HG03439 (cell line): Measurements from ENCODE around the gene MOV10.
"Not testable (repeated sequence)": the region's sequence is repeated elsewhere in the genome, so short reads cannot be mapped to it uniquely, and the experiment has no call there.

Experiments
- ATAC-seq: cut with Tn5 transposase; IDR thresholded peaks from one replicate; pipeline ENCODE4 v1.9.1; 2021; ENCODE audit warnings: mild to moderate bottlenecking, moderate library complexity; ENCODE audit not compliant: unreplicated experiment

MOV10 gene

DNA sequence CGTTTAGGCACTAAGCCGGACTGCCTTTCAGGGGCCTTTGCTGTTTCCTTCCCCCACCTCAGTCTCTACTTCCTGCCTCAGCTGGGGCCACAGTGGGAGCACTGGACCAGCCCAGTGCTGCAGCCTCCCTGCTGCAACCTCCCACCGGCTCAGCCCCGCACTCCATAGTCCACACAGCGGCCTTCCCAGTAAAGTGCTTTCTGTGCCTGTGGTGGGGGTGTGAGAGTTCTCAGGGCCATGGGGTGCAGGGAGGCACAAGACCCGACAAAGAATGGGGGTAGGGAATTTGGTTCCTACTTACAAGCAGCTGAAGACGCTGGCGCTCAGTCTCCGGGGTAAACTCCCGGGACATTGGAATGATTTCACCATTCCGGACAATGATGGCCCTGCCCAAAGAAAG is 37.2 kb downstream of the MOV10 start:
- ATAC-seq, result no peak

DNA sequence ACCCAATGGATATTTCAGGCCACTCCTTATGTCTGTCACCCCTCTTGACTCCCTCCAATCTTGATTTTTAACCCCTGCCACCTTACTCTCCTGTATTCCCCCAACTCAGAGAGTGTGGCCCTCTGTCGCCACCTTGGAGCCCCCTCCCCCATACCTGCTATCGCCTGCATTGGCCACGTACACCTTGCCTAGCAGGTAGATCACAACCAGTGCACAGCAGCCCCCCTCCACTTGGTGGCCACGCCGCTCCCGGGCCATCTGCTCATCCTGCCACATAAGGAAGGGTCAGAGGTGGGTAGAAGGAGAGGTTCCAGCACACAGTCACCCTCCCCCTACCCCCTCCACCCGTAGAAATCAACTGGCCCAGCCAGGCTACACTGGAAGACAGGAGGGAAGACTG is 37.7 kb downstream of the MOV10 start:
- no peak for ATAC-seq

DNA sequence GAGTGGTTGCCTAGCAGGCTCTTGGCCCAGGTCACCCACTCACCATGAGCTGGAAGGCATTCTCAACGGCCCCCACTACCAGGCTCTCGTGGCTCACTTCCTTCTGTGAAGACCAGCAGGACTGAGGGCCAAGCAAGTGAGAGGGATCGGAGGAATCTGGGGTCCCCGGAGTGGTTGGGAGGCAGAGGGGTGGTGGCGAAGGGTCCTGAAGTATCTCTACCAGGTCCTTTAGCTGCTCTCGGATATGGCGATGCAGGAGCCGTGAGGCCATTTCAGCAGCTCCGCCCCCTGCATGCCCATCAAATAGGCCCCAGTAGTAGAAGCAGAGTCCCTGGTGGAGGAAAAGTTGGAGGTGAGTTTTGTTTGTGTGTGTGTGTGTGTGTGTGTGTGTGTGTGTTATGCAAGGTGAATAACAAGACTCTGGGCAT is 38.3 kb downstream of the MOV10 start:
- ATAC-seq, result no peak

DNA sequence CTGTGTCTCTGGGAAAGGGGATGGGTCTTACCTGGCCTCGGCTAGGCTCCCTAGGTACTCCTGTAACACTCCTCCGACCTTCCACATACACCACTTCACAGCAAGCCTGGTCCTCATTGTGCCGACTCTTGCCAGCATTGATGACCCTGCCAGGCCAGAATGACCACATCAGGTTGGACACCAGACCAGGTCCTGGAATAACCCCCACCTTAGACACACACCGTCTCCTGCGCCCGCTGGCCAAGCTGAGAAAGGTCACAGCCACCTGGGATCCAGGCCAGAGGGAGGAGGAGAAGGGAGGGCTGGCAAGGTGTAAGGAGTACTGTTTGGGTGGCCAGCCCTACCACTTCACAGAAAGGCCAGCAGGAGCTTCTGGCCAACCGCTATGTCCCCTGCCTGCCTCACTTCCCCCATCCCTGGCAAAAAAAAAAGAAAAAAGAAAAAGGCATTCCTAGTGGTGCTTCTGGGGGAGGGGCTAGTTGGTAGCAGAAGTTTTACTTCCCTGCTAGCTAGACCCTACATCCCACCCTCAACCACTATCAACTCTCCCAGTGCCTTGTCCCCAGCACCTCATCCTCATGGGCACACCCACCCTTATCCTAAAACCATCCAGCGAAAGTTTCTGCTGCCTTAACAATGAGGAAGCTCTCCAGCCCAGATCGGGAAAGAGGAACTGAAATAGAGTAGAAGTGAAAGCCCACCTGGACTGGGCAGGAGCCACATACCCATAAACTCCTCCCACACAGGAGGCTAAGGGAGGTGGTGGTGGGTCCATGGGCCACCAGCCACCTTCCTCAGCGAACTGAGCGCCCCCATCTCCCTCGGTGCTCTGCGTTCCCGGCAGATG is 39.2 kb downstream of the MOV10 start:
- ATAC-seq, result no peak

DNA sequence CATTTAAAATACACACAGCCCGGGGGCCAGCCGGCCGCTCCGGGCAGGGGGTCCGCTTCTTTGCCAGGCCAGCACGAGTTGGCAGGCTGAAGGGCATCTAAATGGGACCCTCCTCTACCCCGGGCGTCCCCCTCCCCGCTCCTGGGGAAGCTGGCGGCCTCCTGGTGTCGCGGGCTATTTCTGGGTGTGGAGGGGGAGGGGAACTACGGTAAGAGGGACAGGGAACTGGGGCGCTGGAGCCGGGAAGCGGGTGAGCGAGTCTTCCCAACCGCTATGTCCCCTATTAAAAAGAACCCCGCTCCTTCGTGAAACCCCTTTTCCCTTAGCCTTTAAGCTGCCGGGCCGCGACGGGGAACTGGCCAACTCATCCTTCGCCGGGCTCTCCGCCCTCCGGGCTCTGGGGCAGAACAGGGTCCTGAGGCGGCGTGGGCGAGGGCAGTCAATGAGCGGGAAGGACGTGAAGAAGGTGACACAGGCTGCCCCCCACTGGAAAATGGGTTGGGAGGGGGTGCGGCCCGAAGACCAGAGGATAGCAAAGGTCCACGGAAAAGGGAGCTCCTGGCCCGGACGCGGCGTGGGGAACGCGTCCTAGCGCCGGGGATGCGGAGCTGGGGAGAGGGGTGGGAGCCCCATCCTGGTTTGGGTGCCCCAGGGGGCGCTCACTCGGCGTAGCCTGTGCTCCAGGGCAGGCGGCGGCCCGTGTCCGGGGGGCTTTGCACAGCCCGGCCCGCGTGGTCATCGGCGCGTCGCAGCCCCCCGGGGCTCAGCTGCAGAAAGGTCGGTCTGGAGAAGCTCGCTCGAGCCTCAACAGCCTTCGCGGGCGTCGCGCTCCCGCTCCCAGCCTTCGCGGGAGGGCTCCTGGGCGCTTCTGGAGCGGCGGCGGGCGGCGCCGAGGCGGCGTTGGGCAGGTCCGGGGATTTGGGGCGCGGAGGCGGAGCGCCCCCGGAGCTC is 40.1 kb downstream of the MOV10 start:
- ATAC-seq, result peak; percentile 4

DNA sequence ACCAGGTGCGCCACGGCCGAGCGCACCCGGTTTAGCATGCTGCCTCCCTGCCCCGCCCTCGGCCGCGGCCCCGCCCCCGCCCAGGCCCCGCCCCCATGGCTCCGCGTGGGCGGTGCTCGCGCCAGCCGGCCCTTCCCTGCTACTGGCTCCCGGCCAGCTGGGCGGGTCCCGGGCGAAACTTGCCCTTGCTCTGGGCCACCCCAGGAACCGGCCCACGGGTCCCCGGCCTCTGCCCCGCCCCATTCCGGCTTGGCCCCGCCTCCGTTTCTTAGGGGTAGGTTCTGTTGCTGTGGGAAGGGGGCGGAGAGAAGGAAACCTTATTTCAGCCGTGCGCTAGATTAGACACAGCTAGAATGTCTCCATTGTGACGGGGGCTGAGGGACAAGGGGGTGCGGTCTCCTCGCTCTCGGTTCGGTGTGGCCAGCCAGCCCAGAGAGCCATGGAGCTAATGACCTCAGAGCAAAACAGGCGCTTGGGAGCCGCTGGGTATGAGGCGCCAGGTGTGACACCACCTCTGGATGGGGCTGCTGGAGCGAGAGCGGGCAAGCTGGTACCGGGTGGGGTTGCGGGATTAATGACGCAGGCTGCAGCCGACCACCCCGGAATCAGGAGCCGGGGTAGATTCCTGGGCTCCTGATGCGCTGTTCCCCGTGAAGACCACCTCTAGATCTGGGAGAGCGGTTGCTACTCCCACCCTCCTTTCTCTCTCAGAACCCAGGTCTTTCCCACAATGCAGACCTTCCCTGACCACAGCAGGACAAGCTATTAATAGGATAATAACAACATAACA is 41.0 kb downstream of the MOV10 start, which contains the start of gene PPM1J:
Gene PPM1J, minus strand, starts transcription at position 69 of the 790 bp plus-strand sequence. Its CDS starts 31 bp downstream, at position 38.
- peak; percentile 79 for ATAC-seq

DNA sequence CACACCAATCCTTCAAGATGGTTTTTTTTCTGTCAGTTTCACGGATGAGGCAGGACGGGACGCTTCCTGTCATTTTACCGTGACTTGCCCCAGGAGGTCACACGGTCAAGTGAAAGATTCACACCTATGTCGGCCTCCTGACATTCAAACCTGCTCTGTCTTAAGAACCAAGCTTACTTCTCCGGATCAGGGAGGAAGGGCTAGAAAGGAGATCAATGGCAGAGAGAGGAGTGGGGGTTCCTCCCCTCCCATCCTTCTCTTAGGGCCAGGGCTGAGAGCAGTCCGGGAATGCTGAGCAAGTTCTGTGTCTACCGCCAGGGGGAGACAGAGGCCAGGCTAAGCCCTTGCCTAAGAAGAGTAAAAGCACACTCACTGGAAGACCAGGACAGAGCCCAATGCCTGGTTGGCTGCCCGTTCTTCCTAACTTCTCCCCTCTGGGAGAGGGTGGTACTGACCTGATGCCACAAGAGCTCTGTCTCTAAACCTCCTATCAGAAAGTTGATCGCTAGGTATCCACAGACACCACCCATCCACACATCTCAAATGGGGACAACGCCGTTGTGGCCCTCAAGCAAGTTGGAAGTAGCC is 41.8 kb downstream of the MOV10 start:
- peak; percentile 36 for ATAC-seq

DNA sequence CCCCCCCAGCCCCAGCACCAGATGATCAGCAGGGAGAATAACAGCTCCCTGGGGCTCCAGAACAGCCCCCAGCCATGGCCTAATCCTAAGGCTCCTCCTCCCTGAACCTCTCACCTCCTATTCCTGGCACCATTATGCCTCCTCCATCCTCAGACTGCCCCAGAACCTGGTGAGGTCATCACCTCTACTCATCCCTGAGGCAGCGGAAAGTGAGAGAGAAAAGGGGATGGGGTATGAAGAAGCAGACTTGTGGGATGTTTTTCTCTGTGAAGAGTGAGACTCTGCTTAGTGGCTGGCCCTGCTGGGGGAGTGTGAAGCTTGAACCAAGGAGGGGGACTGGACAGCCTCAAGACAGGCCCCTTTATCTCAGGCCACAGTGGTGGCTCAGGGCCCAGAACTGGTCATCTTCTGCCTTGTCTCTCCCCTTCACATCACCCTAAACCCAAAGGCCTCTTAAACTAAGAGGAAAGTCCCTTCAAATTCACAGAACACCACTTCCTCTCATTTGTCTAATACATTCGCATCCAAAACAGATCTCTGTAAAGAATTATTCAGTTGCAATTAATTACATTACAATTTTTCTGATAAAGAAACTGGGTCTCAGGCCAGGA is 42.9 kb downstream of the MOV10 start:
- no peak for ATAC-seq

DNA sequence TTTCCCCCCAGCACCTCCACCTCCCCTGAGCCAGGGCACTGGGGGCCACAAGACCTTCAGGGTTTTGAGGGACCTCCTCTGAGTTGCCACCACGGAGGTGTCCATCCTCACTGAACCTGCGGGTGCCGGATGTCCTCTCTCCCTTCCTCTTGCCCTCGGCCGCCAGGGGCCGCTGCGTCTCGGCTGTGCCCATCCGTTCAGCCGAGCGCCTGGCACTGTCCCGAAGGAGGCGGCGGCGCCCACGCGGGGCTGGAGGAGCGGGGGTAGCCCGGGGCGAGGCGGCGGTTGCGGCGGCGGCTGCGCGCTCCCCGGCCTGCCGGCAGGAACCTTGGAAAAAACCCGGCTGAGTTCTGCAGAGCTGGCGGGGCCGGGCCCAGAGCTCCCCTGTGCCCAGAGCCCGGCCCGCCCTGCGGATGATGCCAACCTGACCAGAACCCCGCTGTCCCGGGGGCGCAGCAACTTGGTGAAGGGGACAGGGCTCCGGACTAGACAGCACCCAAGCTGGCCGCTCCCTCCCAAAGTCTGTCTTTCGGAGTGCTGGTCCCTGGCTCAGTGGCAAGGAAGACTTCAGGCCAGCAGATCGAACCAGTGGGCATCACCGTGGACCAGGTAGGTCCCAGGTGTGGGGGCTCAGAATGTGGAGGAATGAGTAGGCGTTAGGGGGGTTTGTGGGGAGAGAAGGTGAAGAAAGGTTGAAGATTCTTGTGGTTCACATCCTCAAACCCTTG is 44.4 kb downstream of the MOV10 start:
- ATAC-seq, result no peak

DNA sequence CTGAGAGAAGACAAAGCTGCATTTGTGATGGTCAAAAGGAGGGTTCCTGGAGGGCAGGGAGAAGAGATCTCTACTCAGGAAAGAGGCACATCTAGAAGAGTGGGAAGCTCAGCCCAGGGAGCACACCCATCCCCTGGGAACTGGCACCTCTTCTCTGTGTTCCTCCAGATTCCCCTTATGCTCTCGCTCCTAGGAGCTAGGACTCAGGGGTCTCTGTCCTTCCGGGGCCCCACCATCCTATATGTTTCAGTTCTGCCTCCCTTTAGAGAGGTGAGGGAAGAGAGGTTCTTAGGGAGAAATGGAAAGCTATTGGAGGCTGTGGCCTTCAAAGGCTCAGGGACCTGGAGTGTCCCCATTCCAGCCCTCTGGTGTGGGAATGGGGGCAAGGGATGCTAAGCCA is 45.2 kb downstream of the MOV10 start:
- ATAC-seq, result no peak

DNA sequence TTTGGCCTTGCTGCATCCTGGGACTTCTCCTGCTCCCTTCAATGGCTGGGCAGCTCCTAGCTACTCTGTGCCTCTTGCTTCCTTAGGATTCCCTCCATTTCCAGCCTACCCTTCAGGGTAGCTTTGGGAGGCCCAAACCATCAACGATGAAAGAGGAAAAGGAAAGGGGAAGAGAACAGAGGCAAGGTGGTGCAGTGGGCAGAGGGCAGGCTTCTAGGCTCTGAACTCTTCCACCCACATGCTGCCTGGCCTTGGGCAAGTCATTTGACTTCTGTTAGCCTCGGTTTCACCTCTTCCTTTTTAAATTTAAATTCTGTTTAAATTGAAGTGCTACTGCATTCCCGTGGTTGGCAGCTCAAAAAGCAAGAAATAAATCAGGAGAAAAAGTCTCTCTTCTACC is 46.3 kb downstream of the MOV10 start:
- ATAC-seq, result no peak

DNA sequence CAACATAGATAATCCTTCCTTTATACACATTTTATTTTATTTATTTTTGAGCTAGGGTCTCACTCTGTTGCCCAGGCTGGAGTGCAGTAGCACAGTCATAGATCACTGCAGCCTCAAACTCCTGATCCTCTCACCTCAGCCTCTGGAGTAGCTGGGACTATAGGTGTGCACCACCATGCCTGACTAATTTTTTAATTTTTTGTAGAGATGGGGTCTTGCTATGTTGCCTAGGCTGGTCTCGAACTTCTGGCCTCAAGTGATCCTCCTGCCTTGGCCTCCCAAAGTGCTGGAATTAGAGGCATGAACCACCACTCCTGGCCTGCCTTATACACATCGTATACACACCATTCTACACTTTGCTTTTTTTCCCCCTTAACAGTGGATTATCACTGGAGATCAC is 46.8 kb downstream of the MOV10 start:
- ATAC-seq, result not testable (repeated sequence)

DNA sequence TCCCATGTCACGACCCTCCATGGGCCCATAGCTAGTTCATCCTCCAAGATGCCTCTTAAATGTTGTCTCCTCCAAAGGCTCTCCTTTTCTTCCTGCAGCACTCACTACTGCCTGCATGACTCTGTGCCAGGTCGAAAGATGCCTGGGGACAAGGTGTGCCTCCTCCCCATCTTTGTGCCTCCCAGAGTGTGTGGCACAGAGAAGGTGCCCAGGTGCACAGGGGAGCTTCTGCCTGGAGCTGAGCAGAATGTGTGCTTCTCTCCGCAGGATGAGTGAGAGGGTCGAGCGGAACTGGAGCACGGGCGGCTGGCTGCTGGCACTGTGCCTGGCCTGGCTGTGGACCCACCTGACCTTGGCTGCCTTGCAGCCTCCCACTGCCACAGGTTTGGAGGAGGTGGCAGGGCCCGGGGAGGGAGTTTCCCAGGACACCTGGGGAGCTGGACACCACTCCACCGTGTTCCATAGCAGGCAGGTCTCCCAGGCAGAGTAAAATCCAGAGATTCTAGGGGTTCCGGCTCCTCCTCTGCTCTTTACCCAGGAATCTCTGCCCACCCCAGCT is 47.6 kb downstream of the MOV10 start:
- ATAC-seq, result no peak

DNA sequence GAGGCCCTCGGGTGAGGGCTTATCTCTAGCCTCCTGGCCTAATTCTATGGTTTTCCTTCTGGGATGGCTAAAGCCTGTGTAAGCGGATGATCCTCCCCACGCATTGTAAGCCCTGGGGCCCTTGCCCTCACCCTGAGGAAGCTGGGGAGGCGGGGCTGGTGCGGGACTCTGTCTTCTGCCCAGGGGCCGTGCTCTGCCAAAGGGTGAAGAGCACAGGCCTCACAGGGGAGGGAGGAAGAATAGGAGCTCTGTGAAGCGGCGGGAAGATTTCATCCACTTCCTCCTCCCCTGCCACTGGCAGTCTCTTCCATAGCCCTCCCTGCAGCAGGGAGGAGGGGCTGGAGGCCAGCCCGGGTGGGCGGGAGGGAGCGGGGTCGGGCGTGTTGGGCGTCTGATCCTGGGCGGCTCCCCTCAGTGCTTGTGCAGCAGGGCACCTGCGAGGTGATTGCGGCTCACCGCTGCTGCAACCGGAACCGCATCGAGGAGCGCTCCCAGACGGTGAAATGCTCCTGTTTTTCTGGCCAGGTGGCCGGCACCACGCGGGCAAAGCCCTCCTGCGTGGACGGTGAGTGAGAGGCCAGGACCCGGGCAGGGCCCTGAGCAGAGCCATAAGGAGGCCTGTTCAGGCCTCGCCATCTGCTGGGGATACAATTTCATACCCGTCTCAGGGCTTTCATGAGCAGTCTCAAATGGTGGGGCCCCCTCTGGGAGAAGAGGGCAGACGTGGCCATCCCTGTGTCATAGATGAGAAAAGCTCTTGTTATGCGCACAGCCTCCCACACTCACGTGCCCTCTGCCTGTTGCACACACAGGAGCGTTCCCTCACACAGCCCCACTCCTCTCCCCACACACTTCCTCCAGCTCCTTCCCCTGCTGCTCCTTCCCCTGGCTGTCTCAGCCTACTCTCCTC is 48.4 kb downstream of the MOV10 start:
- ATAC-seq, result no peak

DNA sequence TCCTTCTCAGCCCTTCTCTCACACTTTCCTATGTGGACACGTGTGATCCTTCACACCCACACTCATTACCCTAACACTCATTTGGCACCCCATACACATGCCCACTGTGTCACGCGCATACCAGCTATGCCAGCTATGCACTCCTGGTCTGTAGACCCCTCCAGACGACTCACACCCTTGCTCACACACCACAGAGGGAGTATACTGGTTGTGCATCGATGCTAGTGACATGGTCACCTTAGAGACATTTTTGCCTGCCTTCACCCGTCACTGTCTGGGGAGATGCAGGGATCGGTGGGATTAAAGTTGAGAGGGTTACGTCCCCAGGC is 49.0 kb downstream of the MOV10 start:
- ATAC-seq, result no peak

DNA sequence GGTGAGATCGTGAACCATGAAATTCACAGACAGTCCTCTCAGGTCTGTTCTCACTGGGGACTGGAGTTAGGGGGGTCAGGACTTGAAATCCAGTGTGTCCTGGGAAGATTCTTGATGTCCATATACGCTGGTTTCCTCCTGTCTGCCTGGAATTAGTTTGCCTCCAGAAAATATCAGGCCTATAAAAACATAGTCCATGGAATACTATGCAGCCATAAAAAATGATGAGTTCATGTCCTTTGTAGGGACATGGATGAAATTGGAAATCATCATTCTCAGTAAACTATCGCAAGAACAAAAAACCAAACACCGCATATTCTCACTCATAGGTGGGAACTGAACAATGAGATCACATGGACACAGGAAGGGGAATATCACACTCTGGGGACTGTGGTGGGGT is 49.8 kb downstream of the MOV10 start:
- not testable (repeated sequence) for ATAC-seq

DNA sequence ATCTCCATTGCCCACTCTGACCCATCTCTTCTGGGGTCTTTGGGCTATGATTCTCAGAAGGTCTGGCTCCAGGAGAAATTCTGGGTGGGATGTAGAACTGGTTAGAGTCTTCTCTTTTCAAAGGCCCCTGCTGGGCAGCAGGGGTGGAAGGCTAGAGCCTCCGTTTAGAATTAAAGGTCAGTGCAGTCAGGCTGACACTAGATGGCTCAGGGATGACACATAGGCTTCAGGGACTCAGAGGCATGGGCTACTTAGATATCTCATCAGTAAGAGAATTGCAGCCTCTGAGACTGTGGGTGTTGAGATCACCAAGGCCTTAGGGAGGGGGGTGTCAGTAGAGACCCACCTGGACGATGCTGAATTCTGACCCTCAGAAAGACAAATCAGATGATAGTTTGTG is 53.3 kb downstream of the MOV10 start:
- ATAC-seq, result no peak

DNA sequence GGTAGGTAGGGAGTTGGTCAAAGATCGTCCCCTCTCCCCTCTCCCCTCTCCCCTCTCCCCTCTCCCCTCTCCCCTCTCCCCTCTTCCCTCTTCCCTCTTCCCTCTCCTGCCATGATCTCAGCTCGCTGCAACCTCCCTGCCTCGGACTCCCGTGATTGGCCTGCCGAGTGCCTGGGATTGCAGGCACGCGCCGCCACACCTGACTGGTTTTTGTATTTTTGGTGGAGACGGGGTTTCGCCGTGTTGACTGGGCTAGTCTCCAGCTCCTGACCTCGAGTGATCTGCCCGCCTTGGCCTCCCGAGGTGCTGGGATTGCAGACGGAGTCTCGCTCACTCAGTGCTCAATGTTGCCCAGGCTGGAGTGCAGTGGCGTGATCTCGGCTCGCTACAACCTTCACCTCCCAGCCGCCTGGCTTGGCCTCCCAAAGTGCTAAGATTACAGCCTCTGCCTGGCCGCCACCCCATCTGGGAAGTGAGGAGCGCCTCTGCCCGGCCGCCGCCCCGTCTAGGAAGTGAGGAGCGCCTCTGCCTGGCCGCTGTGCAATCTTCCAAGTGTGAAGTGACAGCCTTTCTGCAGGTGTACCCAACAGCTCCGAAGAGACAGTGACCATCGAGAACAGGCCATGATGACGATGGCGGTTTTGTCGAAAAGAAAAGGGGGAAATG is 54.0 kb downstream of the MOV10 start:
- not testable (repeated sequence) for ATAC-seq
